ENCODE data around the gene ZNF385C.

The ZNF385C gene

DNA sequence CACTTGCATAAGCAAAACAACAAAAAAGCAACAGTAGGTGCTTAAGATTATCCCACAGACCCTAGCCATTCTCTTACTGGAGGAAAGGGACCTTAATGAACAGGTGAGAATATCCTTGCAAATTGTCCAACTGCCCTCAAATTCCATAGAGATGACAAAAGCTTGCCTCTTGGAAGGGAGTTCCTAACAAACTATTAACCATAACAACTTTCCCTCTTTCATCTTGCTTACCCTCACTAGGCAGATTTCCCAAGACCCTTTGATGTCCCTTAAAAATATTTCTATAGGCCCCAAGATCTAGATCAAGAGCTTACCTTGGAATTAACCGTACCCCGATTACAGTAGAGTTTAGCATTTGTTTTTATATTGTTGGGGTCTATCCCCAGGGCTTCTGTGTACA lies 109.9 kb downstream of the ZNF385C start:
- DNase-seq (ENCODE audit: low read depth), result no peak

GRCh38 chr17:41987642-41988041 lies 110.6 kb downstream of the ZNF385C start:
- DNase-seq (ENCODE audit: low read depth), result no peak

GRCh38 chr17:41986634-41987033 lies 111.6 kb downstream of the ZNF385C start:
- no peak for DNase-seq (ENCODE audit: low read depth)

DNA sequence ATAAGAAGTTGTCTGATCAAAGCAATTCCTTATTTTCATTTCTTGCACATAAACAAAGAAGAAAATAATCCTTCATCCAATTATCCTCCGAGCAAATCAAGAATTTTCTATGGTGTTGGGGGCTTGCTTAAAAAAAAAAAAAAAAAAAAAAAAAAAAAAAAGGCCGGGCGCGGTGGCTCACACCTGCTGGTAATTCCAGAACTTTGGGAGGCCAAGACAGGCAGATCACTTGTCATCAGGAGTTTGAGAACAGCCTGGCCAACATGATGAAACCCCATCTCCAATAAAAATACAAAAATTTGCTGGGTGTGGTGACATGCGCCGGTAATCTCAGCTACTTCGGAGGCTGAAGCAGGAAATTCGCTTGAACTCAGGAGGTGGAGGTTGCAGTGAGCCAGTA lies 112.4 kb downstream of the ZNF385C start:
- no peak for DNase-seq (ENCODE audit: low read depth)

GRCh38 chr17:41984454-41984853 lies 113.8 kb downstream of the ZNF385C start:
- DNase-seq (ENCODE audit: low read depth), result no peak

DNA sequence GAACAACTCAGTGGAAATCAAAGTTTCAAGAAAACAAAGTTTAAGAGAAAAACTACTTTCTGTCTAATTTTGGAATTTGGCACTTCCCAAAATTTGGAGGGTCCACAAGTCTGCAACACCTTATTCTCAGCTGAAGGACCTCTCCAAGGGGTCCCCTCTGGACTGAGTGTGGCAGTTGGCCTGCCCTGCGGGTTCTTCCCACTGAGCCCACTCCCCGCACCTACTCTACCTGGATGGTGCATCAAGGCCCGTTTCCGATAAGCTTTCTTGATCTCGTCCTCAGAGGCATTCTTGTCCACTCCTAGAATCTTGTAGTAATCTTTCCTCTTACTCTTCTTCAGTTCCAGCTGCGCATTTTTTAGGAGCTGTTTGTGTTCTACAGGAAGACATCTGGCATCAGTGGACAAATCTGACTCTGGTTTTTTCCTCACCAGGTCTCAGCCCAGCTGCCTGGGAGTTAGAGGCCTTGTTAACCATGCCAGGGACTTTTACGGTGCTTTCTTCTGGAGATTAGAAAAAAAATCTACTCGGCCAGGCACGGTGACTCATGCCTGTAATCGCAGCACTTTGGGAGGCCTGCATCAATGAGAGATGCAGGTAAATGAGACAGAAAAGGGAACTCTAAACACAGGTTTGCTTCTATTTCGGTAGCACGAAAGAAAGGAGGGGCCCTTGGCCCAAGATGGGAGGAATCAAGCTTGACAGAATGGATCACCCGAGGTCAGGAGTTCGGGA lies 116.1 kb downstream of the ZNF385C start:
- DNase-seq (ENCODE audit: low read depth), result no peak

DNA sequence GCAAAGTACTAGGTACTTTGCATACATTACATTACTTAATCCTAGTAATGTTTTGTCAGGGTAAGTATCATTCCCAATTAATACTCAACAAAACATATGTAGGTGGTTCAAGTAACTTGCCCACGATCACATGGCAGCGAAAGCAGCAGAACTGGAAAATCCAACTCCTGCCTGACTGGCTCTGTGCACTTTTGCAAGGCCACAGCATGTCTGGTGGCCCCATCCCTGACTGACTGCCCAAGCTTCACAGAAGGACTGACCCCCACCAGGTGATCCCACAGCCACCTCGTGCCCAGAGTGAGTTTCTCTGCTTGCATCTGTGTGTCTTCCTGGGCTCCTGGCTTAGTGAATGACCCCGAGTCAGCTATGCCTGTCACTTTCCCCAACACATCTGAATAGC lies 120.3 kb downstream of the ZNF385C start:
- no peak for DNase-seq (ENCODE audit: low read depth)

GRCh38 chr17:41976142-41976768 lies 122.0 kb downstream of the ZNF385C start:
- no peak for DNase-seq (ENCODE audit: low read depth)
